Transverse colon (tissue), 4 donors: ENCODE data around the gene FGA. TPM values are rescaled to one million over a fixed set of nuclear protein-coding genes. Genes with fewer than 3 reads are reported as not detected.

Experiments
- DNase-seq: peaks from one replicate; pipeline ENCODE4 v3.0.0-alpha.2; 2019
- H3K27ac ChIP-seq, 4 donors: fragments of 200-600 bp; sonication (generic); 2 replicates each; pipeline ENCODE4 v1.5.1; 2016 to 2018; ENCODE audit warnings: inconsistent platforms in 4 of 4
- H3K27me3 ChIP-seq: fragments of 200-600 bp; sonication (generic); 2 replicates; pipeline ENCODE4 v1.5.1; 2017; ENCODE audit warnings: inconsistent platforms
- H3K36me3 ChIP-seq, 4 donors: fragments of 200-600 bp; sonication (generic); 2 replicates each; pipeline ENCODE4 v1.5.1; 2017 to 2019; ENCODE audit warnings: inconsistent platforms in 4 of 4
- H3K4me1 ChIP-seq, 4 donors: fragments of 200-600 bp; sonication (generic); 2 replicates each; pipeline ENCODE4 v1.5.1; 2017 to 2020; ENCODE audit warnings: inconsistent platforms in 4 of 4
- H3K4me3 ChIP-seq, 4 donors: fragments of 200-600 bp; sonication (generic); 1 replicate in 1 of 4; 2 replicates in 3 of 4; pipeline versions ENCODE4 v1.5.1 to v1.6.1; 2017 to 2019; ENCODE audit warnings: inconsistent platforms in 4 of 4
- H3K9me3 ChIP-seq, 2 donors: fragments of 200-600 bp; sonication (generic); 2 replicates each; pipeline ENCODE4 v1.5.1; 2017 to 2019; ENCODE audit warnings: inconsistent platforms in 2 of 2
- CTCF ChIP-seq, 5 experiments: fragments of 200-600 bp in 3 of 5; fragments of 450-650 bp in 2 of 5; sonication (generic) in 3 of 5; IDR thresholded peaks; 1 replicate in 2 of 5; 2 replicates in 3 of 5; pipeline ENCODE4 v1.5.1; 2016 to 2017; ENCODE audit warnings: antibody characterized with exemption in 5 of 5, inconsistent platforms in 3 of 5, mild to moderate bottlenecking in 2 of 5, moderate library complexity in 1 of 5
- EP300 ChIP-seq: sonication (generic); formaldehyde crosslinking; IDR thresholded peaks from one replicate; pipeline ENCODE4 v1.6.1; 2017; ENCODE audit warnings: antibody characterized with exemption, low read depth
- POLR2A ChIP-seq: fragments of 450-650 bp; IDR thresholded peaks from one replicate; pipeline ENCODE4 v1.6.1; 2016; ENCODE audit warnings: antibody characterized with exemption, mild to moderate bottlenecking, moderate library complexity
- POLR2AphosphoS5 ChIP-seq, 3 donors: sonication (generic); formaldehyde crosslinking; IDR thresholded peaks; one replicate each; pipeline ENCODE4 v1.6.1; 2016; ENCODE audit warnings: antibody characterized with exemption in 3 of 3
- WGBS, 2 donors: methylation state at CpG; one replicate each; pipeline ENCODE4 v1.1.5; 2018; ENCODE audit warnings: low coverage in 1 of 2; 5-methylcytosine and 5-hydroxymethylcytosine counted together
- in situ Hi-C, 4 donors: fragments of 200-750 bp; cut with MboI; loops; one replicate each; pipeline versions ENCODE4 v1.15.0 to v1.15.1; 2017; ENCODE audit warnings: low sequenced_read_pairs in 3 of 4, low pct_ligation_motif_present in 1 of 4, low pct_unique_long_range_greater_than_20kb in 1 of 4
- intact Hi-C: fragments of 100-400 bp; cut with DNase I; formaldehyde crosslinking; loops from one replicate; pipeline ENCODE4 v1.15.1; 2023; ENCODE audit warnings: low total_unique reads
- total RNA-seq, 4 donors: library from RNA; depleted of rRNA; stranded (reverse); fragments of >200 nt; gene quantifications; one replicate each; pipeline ENCODE4 v1.1.0, GENCODE V29; 2016

The FGA gene
- total RNA-seq, 4 donors from 2014 or later: not detected

- 12% methylated on average over 39 of the region's 48 CpGs; no CpG with 5 or more reads in 1 of the 2 donors for WGBS, 2 donors
- no peak overlapping the region for H3K27ac ChIP-seq
- intact Hi-C loops: no loop called here
- DNase-seq: peak; percentile 38
- in situ Hi-C loops: loop anchor here in 1 of 4 donors (25.0 kb wide), 1 partner anchor 160 kb away; the partner anchor contains the start of gene RBM46
- H3K36me3 ChIP-seq: no peaks in the 10 kb centered on the region
- TF ChIP-seq CTCF (IDR thresholded peaks at IDR 0.05) (peak; percentile 25 to 55 (median 40)), EP300 (no peak)
- peak overlapping the region in 2 of 4 donors; percentile 24 to 36 for H3K4me3 ChIP-seq
- H3K4me1 ChIP-seq: peaks cover 0 to 10% (median 9%) of the 10 kb centered on the region in 4 donors
- H3K9me3 ChIP-seq: no peaks in the 10 kb centered on the region
- peaks cover 32% of the 10 kb centered on the region for H3K27me3 ChIP-seq
Observed at GRCh38 chr4:154626793-154627484, 36.4 kb upstream of the FGA start.

- Histone ChIP-seq H3K4me1 (peaks cover 0 to 10% (median 9%) of the 10 kb centered on the region in 4 donors), H3K9me3 (no peaks in the 10 kb centered on the region), H3K36me3 (no peaks in the 10 kb centered on the region), H3K27me3 (peaks cover 27% of the 10 kb centered on the region), H3K4me3 (no peak overlapping the region), H3K27ac (no peak overlapping the region)
- WGBS, 2 donors: 79 to 81% methylated on average over 3 of the region's 3 CpGs
- in situ Hi-C loops (loop anchor here in 1 of 4 donors (25.0 kb wide), 1 partner anchor 161 kb away; the partner anchor contains the start of gene RBM46), intact Hi-C loops (no loop called here)
- TF ChIP-seq CTCF (IDR thresholded peaks at IDR 0.05) (no peak), EP300 (no peak), POLR2A (no peak), POLR2AphosphoS5 (IDR thresholded peaks at IDR 0.05) (no peak)
- no peak for DNase-seq
Observed at GRCh38 chr4:154625971-154626370, 35.4 kb upstream of the FGA start.

- no peak for DNase-seq
- in situ Hi-C loops (no loop called here), intact Hi-C loops (no loop called here)
- H3K4me3 ChIP-seq: no peak overlapping the region
- WGBS, 2 donors: 90 to 100% methylated on average over 1 to 7 of the region's 7 CpGs
- H3K9me3 ChIP-seq: no peaks in the 10 kb centered on the region
- H3K27ac ChIP-seq: no peak overlapping the region
- TF ChIP-seq POLR2AphosphoS5 (IDR thresholded peaks at IDR 0.05) (no peak), POLR2A (no peak), EP300 (no peak), CTCF (IDR thresholded peaks at IDR 0.05) (no peak)
- H3K27me3 ChIP-seq: peaks cover 25% of the 10 kb centered on the region
- no peaks in the 10 kb centered on the region for H3K36me3 ChIP-seq
- peaks cover 0 to 10% (median 9%) of the 10 kb centered on the region in 4 donors for H3K4me1 ChIP-seq
Observed at GRCh38 chr4:154623995-154624394, 33.5 kb upstream of the FGA start.

GRCh38 chr4:154623436-154623835 is 32.9 kb upstream of the FGA start:
- in situ Hi-C loops (no loop called here), intact Hi-C loops (no loop called here)
- Histone ChIP-seq H3K9me3 (no peaks in the 10 kb centered on the region), H3K36me3 (no peaks in the 10 kb centered on the region), H3K4me3 (no peak overlapping the region), H3K27me3 (peaks cover 25% of the 10 kb centered on the region), H3K4me1 (peaks cover 0 to 12% (median 9%) of the 10 kb centered on the region in 4 donors), H3K27ac (no peak overlapping the region)
- DNase-seq: no peak
- 69 to 80% methylated on average over 2 to 3 of the region's 3 CpGs for WGBS, 2 donors
- TF ChIP-seq POLR2A (no peak), POLR2AphosphoS5 (IDR thresholded peaks at IDR 0.05) (no peak), CTCF (IDR thresholded peaks at IDR 0.05) (no peak), EP300 (no peak)
